Measurements from ENCODE around the gene CYP2W1. TPM values are rescaled to one million over a fixed set of nuclear protein-coding genes. Genes with fewer than 3 reads are reported as not detected.
"Not testable (repeated sequence)": the region's sequence is repeated elsewhere in the genome, so short reads cannot be mapped to it uniquely, and the experiment has no call there.

CYP2W1 gene
- total RNA-seq, 1 experiment from 2014 or later: not detected

GRCh38 chr7:940599-941408 lies 42.2 kb upstream of the CYP2W1 start:
- no peak for DNase-seq
- Histone ChIP-seq H3K79me2 (ENCODE audit: low read depth) (peaks cover 10% of the 10 kb centered on the region; the same call in 1 of the 2 replicates), H3K4me3 (no peak overlapping the region), H3K4me1 (replicated peaks; ENCODE audit: insufficient read depth) (peaks cover 24% of the 10 kb centered on the region), H2AFZ (no peak overlapping the region), H4K20me1 (ENCODE audit: insufficient read depth) (no peaks in the 10 kb centered on the region), H3K9me2 (ENCODE audit: insufficient read depth) (no peaks in the 10 kb centered on the region), H3K4me2 (no peak overlapping the region), H3F3A (ENCODE audit: insufficient read depth, low read depth) (peaks cover 52% of the 10 kb centered on the region), H3K27ac (no peak overlapping the region), H3K36me3 (ENCODE audit: low read depth) (no peaks in the 10 kb centered on the region), H3K27me3 (ENCODE audit: insufficient read depth, low read depth) (no peaks in the 10 kb centered on the region), H3K9me3 (ENCODE audit: insufficient read depth, low read depth) (0 out of 2 replicates have a peak, but pooled peaks cover 3% of the 10 kb centered on the region)
- intact Hi-C loops (cut with micrococcal nuclease; ENCODE audit: unreplicated experiment): no loop called here
- TF ChIP-seq CTCF (conservative IDR thresholded peaks at IDR 0.05) (no peak), EZH2 (IDR thresholded peaks at IDR 0.05; ENCODE audit: low read depth) (no peak)
- CTCF ChIA-PET: no interaction called here
- BruUV-seq (replicated peaks): no TSS peak
- POLR2A ChIA-PET (ENCODE audit: unreplicated experiment): no interaction called here

- H3F3A ChIP-seq (ENCODE audit: insufficient read depth, low read depth): peaks cover 45% of the 10 kb centered on the region
- H4K20me1 ChIP-seq (ENCODE audit: insufficient read depth); BruUV-seq (replicated peaks); H2AFZ ChIP-seq; H3K36me3 ChIP-seq (ENCODE audit: low read depth); H3K9me2 ChIP-seq (ENCODE audit: insufficient read depth); H3K27me3 ChIP-seq (ENCODE audit: insufficient read depth, low read depth); DNase-seq; intact Hi-C loops (cut with micrococcal nuclease; ENCODE audit: unreplicated experiment); H3K27ac ChIP-seq; H3K4me2 ChIP-seq; CTCF ChIA-PET; H3K4me3 ChIP-seq; POLR2A ChIA-PET (ENCODE audit: unreplicated experiment); H3K9me3 ChIP-seq (ENCODE audit: insufficient read depth, low read depth): not testable (repeated sequence)
- peaks cover 44% of the 10 kb centered on the region for H3K4me1 ChIP-seq (replicated peaks; ENCODE audit: insufficient read depth)
- H3K79me2 ChIP-seq (ENCODE audit: low read depth): peaks cover 38% of the 10 kb centered on the region
Measured at GRCh38 chr7:943793-944192, 39.2 kb upstream of the CYP2W1 start.

GRCh38 chr7:944744-945143 lies 38.2 kb upstream of the CYP2W1 start:
- no peak for TF ChIP-seq CTCF (conservative IDR thresholded peaks at IDR 0.05)
- TF ChIP-seq EZH2 (IDR thresholded peaks at IDR 0.05; ENCODE audit: low read depth): no peak
- peak overlapping the region; percentile 45; the same call in 1 of the 2 replicates for H3K4me3 ChIP-seq
- 0 out of 2 replicates have a peak, but pooled peaks cover 3% of the 10 kb centered on the region for H3K9me3 ChIP-seq (ENCODE audit: insufficient read depth, low read depth)
- peak overlapping the region; percentile 87 for H3K4me2 ChIP-seq
- intact Hi-C loops (cut with micrococcal nuclease; ENCODE audit: unreplicated experiment): loop anchor here (1.0 kb wide), 2 partner anchors 8 to 17 kb away; no protein-coding TSS in a partner anchor
- no peaks in the 10 kb centered on the region for H3K9me2 ChIP-seq (ENCODE audit: insufficient read depth)
- H2AFZ ChIP-seq: no peak overlapping the region
- no peaks in the 10 kb centered on the region for H3K27me3 ChIP-seq (ENCODE audit: insufficient read depth, low read depth)
- H3K27ac ChIP-seq: peak overlapping the region; percentile 85
- no TSS peak for BruUV-seq (replicated peaks)
- DNase-seq: no peak
- H3K79me2 ChIP-seq (ENCODE audit: low read depth): peaks cover 38% of the 10 kb centered on the region
- ChIA-PET POLR2A (ENCODE audit: unreplicated experiment) (interaction anchor here (0.6 kb wide), 2 partner anchors 21 to 113 kb away, joined by 3 read pairs; no protein-coding TSS in a partner anchor), CTCF (no interaction called here)
- H3K4me1 ChIP-seq (replicated peaks; ENCODE audit: insufficient read depth): peaks cover 51% of the 10 kb centered on the region
- H3K36me3 ChIP-seq (ENCODE audit: low read depth): no peaks in the 10 kb centered on the region
- peaks cover 47% of the 10 kb centered on the region for H3F3A ChIP-seq (ENCODE audit: insufficient read depth, low read depth)
- H4K20me1 ChIP-seq (ENCODE audit: insufficient read depth): no peaks in the 10 kb centered on the region

Measured in PC-9 (cell line).